ENCODE results near the gene TRAPPC3L.

GRCh38 chr6:116463301-116463700 is 82.2 kb downstream of the TRAPPC3L start:
- TF ChIP-seq TCF4 (CRISPR knock-in tag; IDR thresholded peaks at IDR 0.05; ENCODE audit: borderline replicate concordance) (no peak), SNAI2 (CRISPR knock-in tag; IDR thresholded peaks at IDR 0.05) (no peak), CSDC2 (CRISPR knock-in tag; IDR thresholded peaks at IDR 0.05) (no peak), ARNTL (CRISPR knock-in tag; IDR thresholded peaks at IDR 0.05; ENCODE audit: borderline replicate concordance, low read depth) (no peak), ZFP30 (CRISPR knock-in tag; IDR thresholded peaks at IDR 0.05) (no peak), PATZ1 (CRISPR knock-in tag; IDR thresholded peaks at IDR 0.05; ENCODE audit: borderline replicate concordance) (no peak), BACH2 (CRISPR knock-in tag; IDR thresholded peaks at IDR 0.05; ENCODE audit: borderline replicate concordance) (no peak), ZFP3 (CRISPR knock-in tag; IDR thresholded peaks at IDR 0.05) (no peak), GLIS3 (CRISPR knock-in tag; IDR thresholded peaks at IDR 0.05) (no peak), ZC3H10 (CRISPR knock-in tag; IDR thresholded peaks at IDR 0.05) (no peak), RARB (CRISPR knock-in tag; IDR thresholded peaks at IDR 0.05) (no peak), TOX (CRISPR knock-in tag; IDR thresholded peaks at IDR 0.05; ENCODE audit: borderline replicate concordance) (no peak)
- TF ChIP-seq, protein P1, sequence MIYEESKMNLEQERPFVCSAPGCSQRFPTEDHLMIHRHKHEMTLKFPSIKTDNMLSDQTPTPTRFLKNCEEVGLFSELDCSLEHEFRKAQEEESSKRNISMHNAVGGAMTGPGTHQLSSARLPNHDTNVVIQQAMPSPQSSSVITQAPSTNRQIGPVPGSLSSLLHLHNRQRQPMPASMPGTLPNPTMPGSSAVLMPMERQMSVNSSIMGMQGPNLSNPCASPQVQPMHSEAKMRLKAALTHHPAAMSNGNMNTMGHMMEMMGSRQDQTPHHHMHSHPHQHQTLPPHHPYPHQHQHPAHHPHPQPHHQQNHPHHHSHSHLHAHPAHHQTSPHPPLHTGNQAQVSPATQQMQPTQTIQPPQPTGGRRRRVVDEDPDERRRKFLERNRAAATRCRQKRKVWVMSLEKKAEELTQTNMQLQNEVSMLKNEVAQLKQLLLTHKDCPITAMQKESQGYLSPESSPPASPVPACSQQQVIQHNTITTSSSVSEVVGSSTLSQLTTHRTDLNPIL (CRISPR knock-in tag; IDR thresholded peaks at IDR 0.05; ENCODE audit: low read depth) = no peak
